ENCODE measurements around the gene PRH2. TPM values are rescaled to one million over a fixed set of nuclear protein-coding genes. Genes with fewer than 3 reads are reported as not detected.

The PRH2 gene
- total and polyA plus RNA-seq, 8 donors = 0.45 TPM; not detected in 7

GRCh38 chr12:10965476-10965875 is 36.4 kb downstream of the PRH2 start:
- no peak overlapping the region for H3K4me3 ChIP-seq
- peaks cover 0 to 10% (median 2%) of the 10 kb centered on the region in 4 donors for H3K4me1 ChIP-seq
- TF ChIP-seq CTCF (IDR thresholded peaks at IDR 0.05) = no peak
- TF ChIP-seq POLR2AphosphoS5 (IDR thresholded peaks at IDR 0.05) = no peak
- TF ChIP-seq POLR2A (IDR thresholded peaks at IDR 0.05) = no peak
- no peak for TF ChIP-seq EP300 (IDR thresholded peaks at IDR 0.05)
- no peaks in the 10 kb centered on the region for H3K27me3 ChIP-seq
- WGBS, 5 donors = 95 to 100% (median 96%) methylated on average over 1 of the region's 1 CpG
- H3K9me3 ChIP-seq = no peaks in the 10 kb centered on the region
- no peaks in the 10 kb centered on the region for H3K36me3 ChIP-seq
- no peak for DNase-seq
- no peak overlapping the region for H3K27ac ChIP-seq
- intact Hi-C loops (cut with DNase I; ENCODE audit: low total_unique reads) = no loop called here

GRCh38 chr12:10966314-10966713 is 37.3 kb downstream of the PRH2 start:
- no peaks in the 10 kb centered on the region for H3K9me3 ChIP-seq
- no peaks in the 10 kb centered on the region for H3K36me3 ChIP-seq
- peaks cover 0 to 10% (median 2%) of the 10 kb centered on the region in 4 donors for H3K4me1 ChIP-seq
- DNase-seq = no peak
- H3K27ac ChIP-seq = no peak overlapping the region
- no peaks in the 10 kb centered on the region for H3K27me3 ChIP-seq
- TF ChIP-seq POLR2AphosphoS5 (IDR thresholded peaks at IDR 0.05) (no peak), EP300 (IDR thresholded peaks at IDR 0.05) (no peak), POLR2A (IDR thresholded peaks at IDR 0.05) (no peak), CTCF (IDR thresholded peaks at IDR 0.05) (no peak)
- intact Hi-C loops (cut with DNase I; ENCODE audit: low total_unique reads) = no loop called here
- no peak overlapping the region for H3K4me3 ChIP-seq

- TF ChIP-seq EP300 (IDR thresholded peaks at IDR 0.05) (no peak), POLR2A (IDR thresholded peaks at IDR 0.05) (no peak), CTCF (IDR thresholded peaks at IDR 0.05) (no peak), POLR2AphosphoS5 (IDR thresholded peaks at IDR 0.05) (no peak)
- H3K27ac ChIP-seq = no peak overlapping the region
Measured at GRCh38 chr12:10967409-10967808, 38.4 kb downstream of the PRH2 start.

GRCh38 chr12:10968765-10969456 is 39.9 kb downstream of the PRH2 start:
- H3K36me3 ChIP-seq = no peaks in the 10 kb centered on the region
- intact Hi-C loops (cut with DNase I; ENCODE audit: low total_unique reads) = no loop called here
- WGBS, 5 donors = 52 to 70% (median 62%) methylated on average over 11 to 15 of the region's 15 CpGs
- no peaks in the 10 kb centered on the region for H3K27me3 ChIP-seq
- no peak overlapping the region for H3K27ac ChIP-seq
- TF ChIP-seq POLR2A (IDR thresholded peaks at IDR 0.05) (no peak), POLR2AphosphoS5 (IDR thresholded peaks at IDR 0.05) (no peak)
- peaks cover 0 to 10% (median 2%) of the 10 kb centered on the region in 4 donors for H3K4me1 ChIP-seq
- DNase-seq = peak in 1 of 2 donors; percentile 66
- no peaks in the 10 kb centered on the region for H3K9me3 ChIP-seq
- no peak overlapping the region for H3K4me3 ChIP-seq

More at GRCh38 chr12:10967409-10967808, 38.4 kb downstream of the PRH2 start:
- no peak for DNase-seq
- no peaks in the 10 kb centered on the region for H3K9me3 ChIP-seq
- no peak overlapping the region for H3K4me3 ChIP-seq
- no peaks in the 10 kb centered on the region for H3K36me3 ChIP-seq
- peaks cover 0 to 10% (median 2%) of the 10 kb centered on the region in 4 donors for H3K4me1 ChIP-seq
- intact Hi-C loops (cut with DNase I; ENCODE audit: low total_unique reads) = no loop called here
- H3K27me3 ChIP-seq = no peaks in the 10 kb centered on the region
- 55 to 65% (median 61%) methylated on average over 2 of the region's 2 CpGs for WGBS, 5 donors

- intact Hi-C loops (cut with DNase I; ENCODE audit: low total_unique reads) = no loop called here
- Histone ChIP-seq H3K4me3 (no peak overlapping the region), H3K9me3 (no peaks in the 10 kb centered on the region), H3K27me3 (no peaks in the 10 kb centered on the region), H3K36me3 (no peaks in the 10 kb centered on the region), H3K4me1 (no peaks in the 10 kb centered on the region), H3K27ac (no peak overlapping the region)
- TF ChIP-seq POLR2A (IDR thresholded peaks at IDR 0.05) (no peak), EP300 (IDR thresholded peaks at IDR 0.05) (no peak), POLR2AphosphoS5 (IDR thresholded peaks at IDR 0.05) (no peak)
- DNase-seq = no peak
- 85 to 92% (median 90%) methylated on average over 3 of the region's 3 CpGs for WGBS, 5 donors
Measured at GRCh38 chr12:10974965-10975364, 45.9 kb downstream of the PRH2 start.

Measured in stomach (tissue), 9 donors.